ENCODE measurements around the gene MDM2.
"Not testable (repeated sequence)": the region's sequence is repeated elsewhere in the genome, so short reads cannot be mapped to it uniquely, and the experiment has no call there.

MDM2 gene

DNA sequence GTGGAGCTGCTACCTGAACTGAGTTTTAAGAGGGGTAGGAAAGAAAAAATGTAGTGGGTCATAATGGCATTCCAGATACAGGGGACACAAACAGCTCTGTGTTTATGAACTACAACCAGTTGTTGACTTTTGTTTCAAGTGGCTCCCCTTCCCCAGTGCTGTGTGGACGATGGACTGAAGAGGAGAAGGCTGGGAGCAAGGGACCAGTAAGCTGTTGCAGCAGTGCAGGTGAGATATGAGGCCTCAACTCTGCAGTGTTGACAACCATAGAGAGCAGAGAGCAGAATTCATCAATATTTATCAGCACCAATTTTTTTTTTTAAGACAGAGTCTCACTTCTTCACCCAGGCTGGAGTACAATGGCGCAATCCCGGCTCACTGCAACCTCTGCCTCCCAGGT is 46.6 kb downstream of the MDM2 start:
- no peak for DNase-seq

GRCh38 chr12:68855111-68855510 is 47.1 kb downstream of the MDM2 start:
- no peak for DNase-seq

DNA sequence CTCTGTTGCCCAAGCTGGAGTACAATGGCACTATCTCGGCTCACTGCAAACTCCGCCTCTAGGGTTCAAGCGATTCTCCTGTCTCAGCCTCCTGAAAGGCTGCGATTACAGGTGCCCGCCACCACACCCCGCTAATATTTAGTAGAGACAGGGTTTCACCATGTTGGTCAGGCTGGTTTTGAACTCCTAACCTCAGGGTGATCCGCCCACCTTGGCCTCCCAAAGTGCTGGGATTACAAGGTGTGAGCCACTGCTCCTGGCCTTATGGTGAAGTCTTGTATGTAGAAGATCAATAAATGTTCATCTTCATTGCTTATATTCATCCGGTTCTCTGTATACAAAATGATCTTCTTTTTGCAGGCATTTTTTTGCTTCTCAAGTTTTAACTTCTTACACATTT is 47.8 kb downstream of the MDM2 start:
- no peak for DNase-seq

- no peak for DNase-seq
Observed at GRCh38 chr12:68856510-68856909, 48.5 kb downstream of the MDM2 start.

DNA sequence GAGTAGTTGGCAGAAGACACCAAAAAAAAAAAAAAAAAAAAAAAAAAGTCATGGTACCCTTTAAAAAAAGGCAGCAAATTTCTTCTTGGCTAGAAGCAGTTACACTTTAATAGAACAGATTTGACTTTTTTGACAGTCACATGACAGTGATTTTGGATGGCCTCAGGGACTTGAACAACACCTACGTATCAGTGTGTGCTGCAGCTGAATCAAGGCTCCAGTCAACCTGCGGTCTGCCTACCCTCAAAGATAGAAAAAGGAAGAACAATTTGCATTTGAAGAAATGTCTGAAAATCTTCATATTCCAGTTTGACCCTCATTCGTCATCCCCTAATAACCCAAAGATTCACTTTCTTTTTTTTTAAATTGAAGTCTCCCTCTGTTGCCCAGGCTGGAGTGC is 53.9 kb downstream of the MDM2 start:
- DNase-seq: no peak

DNA sequence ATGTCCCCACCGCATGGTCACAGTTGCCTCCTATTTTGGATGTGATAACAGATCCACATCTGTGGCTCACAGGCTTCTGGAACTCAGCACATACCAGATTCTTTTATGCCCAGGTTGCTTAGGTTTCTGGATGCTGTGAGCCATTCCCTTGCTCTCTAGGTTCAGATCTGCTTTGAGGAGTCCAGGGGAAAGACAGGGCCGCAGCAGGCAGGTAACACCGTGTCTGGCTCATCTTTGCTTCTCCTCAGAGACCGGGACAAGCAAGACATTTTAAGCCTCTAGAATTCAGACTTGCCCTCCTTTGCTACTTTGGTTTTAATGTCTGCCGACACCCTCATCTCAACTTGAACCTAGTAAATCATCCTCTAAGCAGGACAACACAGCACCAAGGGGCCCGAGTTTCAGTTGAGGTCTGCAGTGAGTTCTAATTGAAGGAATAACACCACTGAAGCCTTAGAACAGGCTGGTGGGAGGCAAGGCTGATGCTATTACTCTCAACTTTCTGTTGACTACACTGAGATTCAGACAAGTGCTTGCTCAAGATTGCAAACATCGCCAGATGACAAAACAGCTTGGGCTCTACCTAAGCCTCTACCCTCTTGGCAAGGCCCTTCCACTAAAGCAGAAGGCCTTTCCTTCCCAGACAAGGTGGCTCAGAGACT is 55.3 kb downstream of the MDM2 start:
- DNase-seq: no peak

GRCh38 chr12:68863886-68864454 is 56.0 kb downstream of the MDM2 start:
- not testable (repeated sequence) for DNase-seq

DNA sequence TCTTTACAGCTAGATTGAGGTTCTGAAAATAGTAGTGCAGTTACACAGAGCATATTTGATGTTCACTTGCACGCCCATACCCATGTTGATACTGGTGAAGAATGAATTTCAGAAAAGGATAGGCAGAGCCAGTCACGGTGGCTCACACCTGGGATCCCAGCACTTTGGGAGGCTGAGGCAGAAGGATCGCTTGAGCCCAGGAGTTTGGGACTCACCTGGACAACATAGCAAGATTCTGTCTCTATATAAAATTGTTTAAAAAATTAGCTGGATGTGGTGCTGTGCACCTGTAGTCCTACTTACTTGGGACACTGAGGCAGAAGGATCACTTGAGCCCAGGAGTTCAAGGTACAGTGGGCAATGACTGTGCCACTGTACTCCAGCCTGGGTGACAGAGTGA is 56.6 kb downstream of the MDM2 start:
- no peak for DNase-seq

GRCh38 chr12:68865399-68866164 is 57.6 kb downstream of the MDM2 start:
- no peak for DNase-seq

- DNase-seq: no peak
Observed at GRCh38 chr12:68866950-68867349, 59.0 kb downstream of the MDM2 start.

GRCh38 chr12:68867606-68868005 is 59.6 kb downstream of the MDM2 start:
- no peak for DNase-seq

DNA sequence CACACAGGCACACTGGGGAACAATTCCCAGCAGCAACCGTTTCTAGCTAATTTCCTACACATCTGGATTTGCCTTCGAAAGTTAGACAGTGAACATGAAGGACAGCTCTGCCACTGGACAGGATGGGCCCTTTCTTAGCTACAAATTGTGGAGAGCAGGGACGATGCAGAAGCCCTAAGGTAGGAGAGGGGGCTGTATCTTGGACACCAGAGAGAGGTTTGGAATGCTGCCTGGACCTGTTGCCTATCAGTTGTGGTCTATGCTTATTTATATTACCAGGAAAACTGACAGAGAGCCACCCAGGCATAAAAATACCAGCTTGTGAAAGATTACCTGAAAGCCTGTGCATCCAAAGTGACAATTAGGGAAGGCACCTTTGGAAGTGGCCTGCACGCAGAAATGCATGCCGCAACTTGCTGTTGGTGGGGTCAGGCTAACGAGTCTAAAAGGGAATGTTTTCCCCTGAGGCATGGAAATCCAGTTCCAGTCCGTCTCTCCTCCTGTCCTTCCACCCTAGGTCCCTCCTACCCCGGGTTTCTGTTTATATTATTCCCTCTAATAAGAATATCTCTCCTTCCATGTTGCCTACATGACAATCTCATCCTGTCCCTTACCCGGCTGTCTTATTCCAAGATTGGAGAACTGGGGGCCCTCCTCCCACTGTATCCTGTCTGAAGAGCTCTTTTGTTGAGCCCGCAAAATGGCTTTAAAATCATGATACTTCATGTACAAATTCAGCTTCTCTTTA is 60.2 kb downstream of the MDM2 start:
- DNase-seq: no peak

- DNase-seq: no peak
Observed at GRCh38 chr12:68870011-68870410, 62.0 kb downstream of the MDM2 start.

- DNase-seq: no peak
Observed at GRCh38 chr12:68870443-68870842, 62.5 kb downstream of the MDM2 start.

DNA sequence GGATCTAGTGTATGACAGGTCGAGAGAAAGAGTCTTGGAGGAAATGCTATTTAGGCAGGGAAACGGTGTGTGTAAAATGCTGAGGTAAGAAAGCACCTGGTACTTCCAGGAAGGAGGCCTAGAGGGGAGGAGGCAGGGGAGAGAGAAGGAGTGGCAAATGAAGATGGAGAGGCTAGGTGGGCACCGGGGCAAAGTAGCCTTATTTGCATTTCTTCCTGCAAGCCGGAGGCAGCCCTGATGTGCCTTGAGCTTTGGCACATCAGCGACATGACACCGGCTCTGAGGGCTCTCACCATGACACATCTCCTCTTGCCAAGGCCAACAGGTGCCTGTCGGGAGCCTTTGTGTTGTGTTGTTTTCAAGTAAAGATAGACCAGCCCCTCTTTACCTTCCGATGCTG is 63.4 kb downstream of the MDM2 start:
- DNase-seq: no peak

DNA sequence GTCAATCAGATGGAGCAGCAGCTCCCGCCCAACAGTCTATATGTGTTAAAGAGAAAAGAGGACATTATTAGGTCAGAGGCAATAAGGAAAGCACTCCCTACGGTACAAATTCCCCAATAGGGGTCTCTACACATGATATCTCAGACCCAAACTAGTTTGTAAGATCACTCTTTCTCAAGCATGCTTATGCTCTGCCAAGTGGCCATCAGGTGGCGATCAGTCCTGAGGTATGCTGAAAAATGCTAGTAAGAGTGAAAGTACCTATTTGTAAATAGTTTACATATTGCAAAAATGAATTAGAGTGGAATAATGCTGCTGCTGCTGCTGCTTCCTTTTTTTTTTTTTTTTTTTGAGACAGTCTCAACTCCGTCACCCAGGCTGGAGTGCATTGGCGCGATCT is 63.9 kb downstream of the MDM2 start:
- no peak for DNase-seq

GRCh38 chr12:68873316-68873715 is 65.3 kb downstream of the MDM2 start:
- DNase-seq: no peak

- DNase-seq: no peak
Observed at GRCh38 chr12:68876461-68876860, 68.5 kb downstream of the MDM2 start.

DNA sequence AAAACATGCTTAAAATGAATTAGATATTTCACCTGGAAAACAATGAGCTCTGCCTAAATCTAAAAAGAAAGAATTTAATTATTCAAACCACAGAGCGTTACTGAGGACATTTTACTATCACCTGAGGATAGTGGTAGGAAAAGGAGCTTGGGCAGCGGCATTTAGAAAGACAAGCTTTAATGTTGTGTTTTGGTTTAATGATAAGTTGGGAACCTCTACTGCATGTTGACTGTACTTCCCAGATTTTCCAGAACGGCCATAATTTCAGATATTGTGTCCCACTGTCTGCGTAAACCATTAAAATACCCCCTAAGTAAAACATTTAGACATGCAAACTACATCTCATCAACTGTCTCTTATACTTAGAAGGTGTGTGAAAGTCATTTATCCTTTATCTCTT is 69.6 kb downstream of the MDM2 start:
- DNase-seq: no peak

GRCh38 chr12:68878283-68878682 is 70.3 kb downstream of the MDM2 start:
- no peak for DNase-seq

GRCh38 chr12:68878846-68879245 is 70.9 kb downstream of the MDM2 start:
- no peak for DNase-seq

GRCh38 chr12:68880660-68881325 is 72.8 kb downstream of the MDM2 start:
- DNase-seq: no peak

Data from SIG-M5 (cell line).